H1 (cell line): Measurements from ENCODE around the gene SFRP5. TPM values are rescaled to one million over a fixed set of nuclear protein-coding genes. Genes with fewer than 3 reads are reported as not detected.

Source experiments
- CTCF ChIA-PET: fragments of 300-600 bp; sonication (Branson Sonifier 250); formaldehyde crosslinking; loops from one replicate; lab custom pipeline; 2021; ENCODE audit not compliant: partially characterized antibody; lab: Charles Lee
- POLR2A ChIA-PET: fragments of 300-600 bp; sonication (Branson Sonifier 250); formaldehyde crosslinking; loops from one replicate; lab custom pipeline; 2021; ENCODE audit warnings: inconsistent platforms; ENCODE audit not compliant: partially characterized antibody; lab: Charles Lee
- DNase-seq, 2 experiments: peaks; one replicate each; pipeline versions ENCODE4 v3.0.0 to v3.0.0-alpha.2; 2010 to 2022; ENCODE audit warnings: low spot score in 2 of 2, low read depth in 1 of 2, mixed read lengths in 1 of 2
- FAIRE-seq: peaks from 2 replicates; lab custom pipeline; 2011; peaks lifted over from hg19 to GRCh38; lab: Jason Lieb, UNC
- H2AFZ ChIP-seq: 2 replicates; pipeline ENCODE4 v1.8.1; 2012; ENCODE audit warnings: low read length, inconsistent platforms
- H2AK5ac ChIP-seq: 2 replicates; pipeline ENCODE4 v1.6.1; 2013; ENCODE audit warnings: low read depth, low read length
- H2BK120ac ChIP-seq: replicated peaks from 2 replicates; pipeline ENCODE3; 2013; ENCODE audit warnings: low read depth, low read length, inconsistent platforms
- H2BK12ac ChIP-seq: 2 replicates; pipeline ENCODE4 v1.6.1; 2013; ENCODE audit warnings: low read depth, low read length
- H2BK15ac ChIP-seq: 2 replicates; pipeline ENCODE4 v1.6.1; 2013; ENCODE audit warnings: low read length
- H2BK20ac ChIP-seq: 2 replicates; pipeline ENCODE4 v1.6.1; 2013; ENCODE audit warnings: low read length
- H2BK5ac ChIP-seq: 2 replicates; pipeline ENCODE4 v1.6.1; 2013; ENCODE audit warnings: low read depth, low read length
- H3K14ac ChIP-seq: 2 replicates; pipeline ENCODE4 v1.6.1; 2013; ENCODE audit warnings: inconsistent platforms; ENCODE audit not compliant: insufficient read length
- H3K18ac ChIP-seq: 2 replicates; pipeline ENCODE4 v1.6.1; 2013; ENCODE audit warnings: low read length; ENCODE audit errors: extremely low read depth
- H3K23ac ChIP-seq: 2 replicates; pipeline ENCODE4 v1.6.1; 2013; ENCODE audit warnings: inconsistent platforms; ENCODE audit not compliant: insufficient read length
- H3K23me2 ChIP-seq: 2 replicates; pipeline ENCODE4 v1.6.1; 2013; ENCODE audit warnings: low read depth, low read length
- H3K27ac ChIP-seq: 2 replicates; pipeline ENCODE4 v1.6.1; 2011; ENCODE audit warnings: low read depth, low read length, inconsistent platforms
- H3K27me3 ChIP-seq, 4 experiments: replicated peaks in 1 of 4; 1 replicate in 1 of 4; 2 replicates in 3 of 4; pipeline versions ENCODE4 v1.6.1 to v1.8.1; 2011 to 2013; ENCODE audit warnings: low read length in 3 of 4, mild to moderate bottlenecking in 3 of 4, inconsistent platforms in 2 of 4, mixed read lengths in 2 of 4, moderate library complexity in 1 of 4; ENCODE audit not compliant: control insufficient read depth in 3 of 4, insufficient read depth in 3 of 4; ENCODE audit errors: extremely low read depth in 1 of 4
- H3K36me3 ChIP-seq, 4 experiments: 2 replicates each; pipeline versions ENCODE4 v1.6.1 to v1.8.1; 2011 to 2013; ENCODE audit warnings: mild to moderate bottlenecking in 4 of 4, low read length in 3 of 4, moderate library complexity in 2 of 4, control low read depth in 1 of 4, inconsistent platforms in 1 of 4; ENCODE audit not compliant: insufficient read depth in 4 of 4, control insufficient read depth in 2 of 4
- H3K4ac ChIP-seq: replicated peaks from 2 replicates; pipeline ENCODE3; 2013; ENCODE audit warnings: low read length, low read depth, mixed read lengths, inconsistent platforms; ENCODE audit not compliant: insufficient read length
- H3K4me1 ChIP-seq, 4 experiments: replicated peaks in 1 of 4; 1 replicate in 1 of 4; 2 replicates in 3 of 4; pipeline versions ENCODE4 v1.6.1 to v1.8.1; 2011 to 2013; ENCODE audit warnings: low read length in 3 of 4, inconsistent platforms in 2 of 4, mixed read lengths in 1 of 4; ENCODE audit not compliant: insufficient read depth in 4 of 4, control insufficient read depth in 3 of 4
- H3K4me2 ChIP-seq, 2 experiments: 2 replicates each; pipeline versions ENCODE4 v1.6.1 to v1.8.1; 2011 to 2013; ENCODE audit warnings: low read depth in 2 of 2, low read length in 2 of 2, control low read depth in 1 of 2, inconsistent platforms in 1 of 2, mild to moderate bottlenecking in 1 of 2; ENCODE audit not compliant: insufficient read depth in 1 of 2
- H3K4me3 ChIP-seq, 4 experiments: fragments of 200-600, 300-600 bp in 1 of 4; sonication (generic), shearing (Covaris generic), sonication (Bioruptor Twin) in 1 of 4; 2 replicates each; pipeline versions ENCODE4 v1.5.1 to v1.8.1; 2011 to 2016; ENCODE audit warnings: low read length in 4 of 4, low read depth in 3 of 4, control low read depth in 2 of 4, inconsistent platforms in 2 of 4, mild to moderate bottlenecking in 2 of 4, mixed read lengths in 1 of 4, moderate library complexity in 1 of 4; ENCODE audit not compliant: insufficient read depth in 2 of 4; ENCODE audit errors: extremely low read depth in 1 of 4
- H3K56ac ChIP-seq: replicated peaks from 2 replicates; pipeline ENCODE3; 2013; ENCODE audit warnings: low read depth, mild to moderate bottlenecking, mixed read lengths, low read length, inconsistent platforms; ENCODE audit not compliant: insufficient read length
- H3K79me1 ChIP-seq: 2 replicates; pipeline ENCODE4 v1.6.1; 2013; ENCODE audit warnings: low read depth, low read length, control low read depth
- H3K79me2 ChIP-seq, 2 experiments: 2 replicates each; pipeline versions ENCODE4 v1.6.1 to v1.8.1; 2012 to 2013; ENCODE audit warnings: low read length in 2 of 2, mild to moderate bottlenecking in 2 of 2, inconsistent platforms in 1 of 2; ENCODE audit not compliant: insufficient read depth in 2 of 2, control insufficient read depth in 1 of 2
- H3K9ac ChIP-seq, 4 experiments: replicated peaks in 1 of 4; 1 replicate in 1 of 4; 2 replicates in 3 of 4; pipeline versions ENCODE4 v1.6.1 to v1.8.1; 2011 to 2013; ENCODE audit warnings: low read depth in 3 of 4, low read length in 3 of 4, control low read depth in 2 of 4, mild to moderate bottlenecking in 2 of 4, moderate library complexity in 2 of 4, inconsistent platforms in 1 of 4; ENCODE audit errors: extremely low read depth in 1 of 4
- H3K9me3 ChIP-seq, 2 experiments: 2 replicates each; pipeline versions ENCODE4 v1.6.1 to v1.8.1; 2012 to 2013; ENCODE audit warnings: mild to moderate bottlenecking in 2 of 2, moderate library complexity in 2 of 2, control low read depth in 1 of 2, inconsistent platforms in 1 of 2, low read depth in 1 of 2, low read length in 1 of 2, mixed read lengths in 1 of 2; ENCODE audit not compliant: insufficient read depth in 2 of 2
- H4K20me1 ChIP-seq, 2 experiments: replicated peaks in 1 of 2; 2 replicates each; pipeline versions ENCODE3 to v1.8.1; 2011 to 2013; ENCODE audit warnings: inconsistent platforms in 2 of 2, low read length in 2 of 2, mild to moderate bottlenecking in 1 of 2; ENCODE audit not compliant: insufficient read depth in 2 of 2, control insufficient read depth in 1 of 2
- H4K5ac ChIP-seq: 2 replicates; pipeline ENCODE4 v1.6.1; 2013; ENCODE audit warnings: low read length, low read depth, mixed read lengths, inconsistent platforms; ENCODE audit not compliant: insufficient read length
- H4K8ac ChIP-seq: 2 replicates; pipeline ENCODE4 v1.8.0; 2013; ENCODE audit warnings: mild to moderate bottlenecking, moderate library complexity, low read length, inconsistent platforms; ENCODE audit not compliant: insufficient read depth; ENCODE audit errors: extremely low read depth
- H4K91ac ChIP-seq: replicated peaks from 2 replicates; pipeline ENCODE3; 2013; ENCODE audit warnings: low read length, mixed read lengths, inconsistent platforms; ENCODE audit not compliant: insufficient read length
- BCL11A ChIP-seq, 2 experiments: IDR thresholded peaks; one replicate each; pipeline ENCODE4 v1.6.1; 2011; ENCODE audit warnings: low read depth in 2 of 2, low read length in 2 of 2, mild to moderate bottlenecking in 2 of 2
- CTBP2 ChIP-seq: IDR thresholded peaks from 2 replicates; pipeline ENCODE4 v1.7.0; 2011; ENCODE audit warnings: borderline replicate concordance, mild to moderate bottlenecking, moderate library complexity, mixed read lengths, low read length; ENCODE audit not compliant: insufficient read depth, insufficient read length
- EGR1 ChIP-seq: IDR thresholded peaks from 2 replicates; pipeline ENCODE4 v1.6.1; 2011; ENCODE audit warnings: low read depth, low read length, borderline replicate concordance
- GABPA ChIP-seq: IDR thresholded peaks from 2 replicates; pipeline ENCODE4 v1.6.1; 2011; ENCODE audit warnings: mild to moderate bottlenecking, low read length, moderate library complexity, borderline replicate concordance; ENCODE audit not compliant: insufficient read depth
- JUND ChIP-seq: IDR thresholded peaks from 2 replicates; pipeline ENCODE4 v1.6.1; 2011; ENCODE audit warnings: mild to moderate bottlenecking, improper control_type of control experiment, low read length
- KDM4A ChIP-seq: IDR thresholded peaks from one replicate; pipeline ENCODE4 v1.7.1; 2012; ENCODE audit warnings: low read depth, mild to moderate bottlenecking, moderate library complexity, low read length, inconsistent platforms; ENCODE audit not compliant: severe bottlenecking
- POLR2A ChIP-seq, 2 experiments: IDR thresholded peaks; 1 replicate in 1 of 2; 2 replicates in 1 of 2; pipeline ENCODE4 v1.6.1; 2011; ENCODE audit warnings: low read depth in 2 of 2, low read length in 2 of 2, mild to moderate bottlenecking in 2 of 2; ENCODE audit errors: control extremely low read depth in 1 of 2
- RAD21 ChIP-seq, 2 experiments: IDR thresholded peaks in 1 of 2; conservative IDR thresholded peaks in 1 of 2; 2 replicates each; pipeline ENCODE4 v1.6.1; 2011; ENCODE audit warnings: low read depth in 2 of 2, low read length in 2 of 2, improper control_type of control experiment in 1 of 2, inconsistent platforms in 1 of 2, mild to moderate bottlenecking in 1 of 2, moderate library complexity in 1 of 2
- RBBP5 ChIP-seq: IDR thresholded peaks from 2 replicates; pipeline ENCODE4 v1.7.1; 2012; ENCODE audit warnings: low read depth, mild to moderate bottlenecking, inconsistent platforms, low read length, moderate library complexity, borderline replicate concordance
- SRF ChIP-seq: IDR thresholded peaks from 2 replicates; pipeline ENCODE4 v1.6.1; 2011; ENCODE audit warnings: mild to moderate bottlenecking, low read depth, low read length, moderate library complexity
- YY1 ChIP-seq: IDR thresholded peaks from 2 replicates; pipeline ENCODE4 v1.6.1; 2011; ENCODE audit warnings: low read depth, mild to moderate bottlenecking, low read length
- WGBS, 2 experiments: shearing (Covaris generic) in 1 of 2; methylation state at CpG; one replicate each; pipeline versions ENCODE4 v1.1.6 to v1.1.7; 2013 to 2015; ENCODE audit warnings: low lambda C conversion rate in 2 of 2, mixed read lengths in 2 of 2, inconsistent platforms in 1 of 2, low coverage in 1 of 2, missing lambda C conversion rate in 1 of 2; ENCODE audit not compliant: insufficient replicate concordance in 2 of 2, insufficient coverage in 1 of 2, insufficient read length in 1 of 2; ENCODE audit errors: extremely low coverage in 1 of 2, missing lambda C conversion rate in 1 of 2; 5-methylcytosine and 5-hydroxymethylcytosine counted together
- polyA plus RNA-seq, 7 experiments: library from polyadenylated mRNA; depleted of rRNA in 3 of 7; stranded (reverse) in 5 of 7; unstranded in 2 of 7; fragments of >200 nt in 5 of 7; fragments of 200-250 nt in 2 of 7; gene quantifications; 1 replicate in 5 of 7; 2 replicates in 1 of 7; 4 replicates in 1 of 7; pipeline versions ENCODE4 v1.2.1 to v1.2.3, GENCODE V29; 2011 to 2013; ENCODE audit warnings: missing spikeins in 2 of 7, mixed read lengths in 2 of 7
- total RNA-seq: library from RNA; stranded (reverse); fragmentation: NEBNext Ultra II Directional; extraction: Animal tissue kit (Norgen Biotek cat#: 25700); gene quantifications from 2 replicates; pipeline ENCODE4 v1.2.1, GENCODE V29; 2021
- TF ChIP-seq, protein P1 (sequence below): IDR thresholded peaks from 2 replicates; pipeline ENCODE4 v1.6.1; 2011; ENCODE audit warnings: low read depth, mild to moderate bottlenecking, low read length; ENCODE audit not compliant: insufficient read depth

Gene SFRP5
- total and polyA plus RNA-seq, 2 of the 8 experiments (the other 6 are each of a cell fraction or from before 2014, with no cell fraction given): 3.9 to 5.9 TPM

DNA sequence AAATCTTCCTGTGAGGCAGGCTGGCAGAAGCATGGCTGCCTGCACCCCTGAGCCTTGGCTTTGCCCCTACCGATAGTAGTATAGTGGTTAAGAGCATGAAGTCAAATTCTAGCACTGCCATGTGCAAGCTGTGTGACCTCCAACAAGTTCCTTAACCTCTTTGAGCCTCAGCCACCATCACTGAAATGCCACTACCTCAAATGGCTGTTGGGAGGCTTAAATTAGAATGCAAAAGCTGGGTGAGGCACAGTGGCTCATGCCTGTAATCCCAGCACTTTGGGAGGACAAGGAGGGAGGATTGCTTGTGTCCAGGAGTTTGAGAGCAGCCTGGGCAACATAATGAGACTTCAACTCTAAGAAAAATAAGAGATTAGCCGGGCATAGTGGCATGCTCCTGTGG is 8.4 kb downstream of the SFRP5 start:
- FAIRE-seq: no peak
- H4K20me1 ChIP-seq: peaks cover 0 to 1% of the 10 kb centered on the region in 2 experiments
- POLR2A ChIA-PET: interaction anchor here (0.6 to 4.9 kb wide), 6 partner anchors 8 to 111 kb away, joined by 3 to 30 read pairs (median 4); partner anchors contain the start of genes SFRP5 and ZFYVE27

More for the DNA sequence above, 8.4 kb downstream of the SFRP5 start:
- 0 out of 2 replicates have a peak overlapping the region, but pooled peaks have one; percentile 35 for H2BK5ac ChIP-seq
- H3K14ac ChIP-seq: no peak overlapping the region
- H3K4me3 ChIP-seq: no peak overlapping the region
- peak overlapping the region; percentile 78 for H4K91ac ChIP-seq
- CTCF ChIA-PET: interaction anchor here (0.9 to 8.5 kb wide), 16 partner anchors 8 to 113 kb away, joined by 3 to 77 read pairs (median 4); partner anchors contain the start of genes SFRP5 and ZFYVE27
- H3K4me1 ChIP-seq: peaks cover 0 to 14% (median 7%) of the 10 kb centered on the region in 4 experiments; a peak in 6 of 7 replicates
- peaks cover 0 to 6% (median 0%) of the 10 kb centered on the region in 4 experiments; a peak in 3 of 8 replicates for H3K36me3 ChIP-seq
- H3K27me3 ChIP-seq: peaks cover 0 to 2% (median 0%) of the 10 kb centered on the region in 4 experiments; a peak in 1 of 7 replicates
- H2BK12ac ChIP-seq: no peak overlapping the region
- H2BK20ac ChIP-seq: no peak overlapping the region
- H2AK5ac ChIP-seq: no peak overlapping the region
- DNase-seq: no peak
- no peak overlapping the region for H4K8ac ChIP-seq
- no peaks in the 10 kb centered on the region for H3K79me1 ChIP-seq
- H3K18ac ChIP-seq: 0 out of 2 replicates have a peak overlapping the region, but pooled peaks have one; percentile 24
- no peak overlapping the region for H2AFZ ChIP-seq
- no peaks in the 10 kb centered on the region for H3K9me3 ChIP-seq
- H3K4me2 ChIP-seq: peak overlapping the region; percentile 14 to 22; a peak in 1 of 4 replicates
- H3K79me2 ChIP-seq: no peaks in the 10 kb centered on the region
- H3K23ac ChIP-seq: no peak overlapping the region
- no peak overlapping the region for H3K4ac ChIP-seq
- H3K23me2 ChIP-seq: no peaks in the 10 kb centered on the region
- no peak overlapping the region for H3K56ac ChIP-seq
- no peak overlapping the region; a peak in 2 of 7 replicates for H3K9ac ChIP-seq
- TF ChIP-seq, protein P1, sequence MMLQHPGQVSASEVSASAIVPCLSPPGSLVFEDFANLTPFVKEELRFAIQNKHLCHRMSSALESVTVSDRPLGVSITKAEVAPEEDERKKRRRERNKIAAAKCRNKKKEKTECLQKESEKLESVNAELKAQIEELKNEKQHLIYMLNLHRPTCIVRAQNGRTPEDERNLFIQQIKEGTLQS: no peak
- TF ChIP-seq KDM4A (no peak), EGR1 (no peak), CTBP2 (no peak), POLR2A (IDR thresholded peaks at IDR 0.05; ENCODE audit: control extremely low read depth in 1 of 2, low read depth in 2 of 2, low read length in 2 of 2) (no peak), BCL11A (IDR thresholded peaks at IDR 0.05; ENCODE audit: low read depth in 2 of 2, low read length in 2 of 2) (no peak), RBBP5 (no peak), JUND (no peak), YY1 (no peak), RAD21 (IDR thresholded peaks at IDR 0.05 in 1 of 2, conservative IDR thresholded peaks at IDR 0.05 in 1 of 2; ENCODE audit: low read depth in 2 of 2, low read length in 2 of 2) (no peak), SRF (no peak), GABPA (no peak)
- no peak overlapping the region for H3K27ac ChIP-seq
- H2BK120ac ChIP-seq: no peak overlapping the region
- no peak overlapping the region for H2BK15ac ChIP-seq
- no peak overlapping the region for H4K5ac ChIP-seq
- 78% methylated on average over 2 of the region's 2 CpGs; no CpG with 5 or more reads in 1 of the 2 experiments for WGBS, 2 experiments
